Measurements from ENCODE around the gene CAPN10. TPM values are rescaled to one million over a fixed set of nuclear protein-coding genes. Genes with fewer than 3 reads are reported as not detected.

The CAPN10 gene
- polyA plus RNA-seq, 1 donor (not counting 4 experiments of a cell fraction or from before 2014, with no cell fraction given) = 7.1 TPM

DNA sequence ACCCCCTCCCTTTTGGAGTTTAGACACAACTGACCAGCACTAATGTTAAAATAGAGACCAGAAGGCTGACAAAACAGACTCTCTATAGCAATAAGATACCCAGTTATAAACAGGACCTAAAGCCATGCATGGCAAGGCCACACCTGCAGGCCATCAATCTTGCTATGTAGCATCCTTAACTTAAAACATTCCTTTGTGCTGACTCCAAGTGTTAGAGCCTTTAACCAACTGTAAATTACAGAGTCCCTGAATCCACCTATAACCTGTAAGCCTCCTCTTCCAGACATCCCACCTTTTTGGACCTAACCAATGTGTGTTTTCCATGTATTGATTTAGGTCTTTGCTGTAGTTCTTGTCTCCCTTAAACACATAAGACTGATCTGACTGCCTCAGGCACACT is 46.6 kb upstream of the CAPN10 start:
- Histone ChIP-seq H3K4me3 (ENCODE audit: control insufficient read depth in 2 of 3, extremely low read depth in 1 of 3, insufficient read depth in 2 of 3, low read depth in 1 of 3, low read length in 3 of 3) (no peak overlapping the region), H3K27me3 (ENCODE audit: control insufficient read depth, extremely low read depth, insufficient read depth, low read length) (no peaks in the 10 kb centered on the region), H3K4me2 (ENCODE audit: control insufficient read depth, extremely low read depth, insufficient read depth, low read depth, low read length) (no peak overlapping the region), H3K79me2 (ENCODE audit: control insufficient read depth, insufficient read depth, low read length) (no peaks in the 10 kb centered on the region), H3K9me3 (ENCODE audit: control insufficient read depth, low read depth, low read length) (no peaks in the 10 kb centered on the region), H4K20me1 (ENCODE audit: control insufficient read depth, extremely low read depth, insufficient read depth, low read length) (no peaks in the 10 kb centered on the region), H3K27ac (ENCODE audit: control insufficient read depth, insufficient read depth, low read length) (no peak overlapping the region), H3K9ac (ENCODE audit: control insufficient read depth, extremely low read depth, insufficient read depth, low read length) (no peak overlapping the region), H3K9me1 (ENCODE audit: control insufficient read depth, extremely low read depth, insufficient read depth, low read length) (no peaks in the 10 kb centered on the region), H3K4me1 (ENCODE audit: control insufficient read depth, extremely low read depth, insufficient read depth, low read length) (no peaks in the 10 kb centered on the region), H2AFZ (ENCODE audit: control insufficient read depth, low read length) (no peak overlapping the region), H3K36me3 (ENCODE audit: control insufficient read depth in 2 of 2, extremely low read depth in 1 of 2, insufficient read depth in 2 of 2, low read length in 2 of 2) (peaks cover 0 to 3% of the 10 kb centered on the region in 2 experiments)
- dilution Hi-C loops (cut with MboI; ENCODE audit: extremely low pct_ligation_motif_present, low sequenced_read_pairs) = no loop called here
- no peak for TF ChIP-seq EZH2 (IDR thresholded peaks at IDR 0.05; ENCODE audit: low read length)
- TF ChIP-seq, protein P1, sequence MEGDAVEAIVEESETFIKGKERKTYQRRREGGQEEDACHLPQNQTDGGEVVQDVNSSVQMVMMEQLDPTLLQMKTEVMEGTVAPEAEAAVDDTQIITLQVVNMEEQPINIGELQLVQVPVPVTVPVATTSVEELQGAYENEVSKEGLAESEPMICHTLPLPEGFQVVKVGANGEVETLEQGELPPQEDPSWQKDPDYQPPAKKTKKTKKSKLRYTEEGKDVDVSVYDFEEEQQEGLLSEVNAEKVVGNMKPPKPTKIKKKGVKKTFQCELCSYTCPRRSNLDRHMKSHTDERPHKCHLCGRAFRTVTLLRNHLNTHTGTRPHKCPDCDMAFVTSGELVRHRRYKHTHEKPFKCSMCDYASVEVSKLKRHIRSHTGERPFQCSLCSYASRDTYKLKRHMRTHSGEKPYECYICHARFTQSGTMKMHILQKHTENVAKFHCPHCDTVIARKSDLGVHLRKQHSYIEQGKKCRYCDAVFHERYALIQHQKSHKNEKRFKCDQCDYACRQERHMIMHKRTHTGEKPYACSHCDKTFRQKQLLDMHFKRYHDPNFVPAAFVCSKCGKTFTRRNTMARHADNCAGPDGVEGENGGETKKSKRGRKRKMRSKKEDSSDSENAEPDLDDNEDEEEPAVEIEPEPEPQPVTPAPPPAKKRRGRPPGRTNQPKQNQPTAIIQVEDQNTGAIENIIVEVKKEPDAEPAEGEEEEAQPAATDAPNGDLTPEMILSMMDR (optimal IDR thresholded peaks at IDR 0.05 in 1 of 3, IDR thresholded peaks at IDR 0.05 in 1 of 3, conservative IDR thresholded peaks at IDR 0.05 in 1 of 3; ENCODE audit: extremely low read depth in 1 of 3, insufficient read depth in 2 of 3, low read length in 3 of 3) = no peak
- FAIRE-seq (no peak), DNase-seq (ENCODE audit: low read depth, low spot score) (no peak)

GRCh38 chr2:240551288-240551687 is 35.2 kb upstream of the CAPN10 start:
- H2AFZ ChIP-seq (ENCODE audit: control insufficient read depth, low read length) = no peak overlapping the region
- dilution Hi-C loops (cut with MboI; ENCODE audit: extremely low pct_ligation_motif_present, low sequenced_read_pairs) = no loop called here
- H3K4me3 ChIP-seq (ENCODE audit: control insufficient read depth in 2 of 3, extremely low read depth in 1 of 3, insufficient read depth in 2 of 3, low read depth in 1 of 3, low read length in 3 of 3) = no peak overlapping the region
- no peaks in the 10 kb centered on the region for H3K9me1 ChIP-seq (ENCODE audit: control insufficient read depth, extremely low read depth, insufficient read depth, low read length)
- H3K36me3 ChIP-seq (ENCODE audit: control insufficient read depth in 2 of 2, extremely low read depth in 1 of 2, insufficient read depth in 2 of 2, low read length in 2 of 2) = peaks cover 5 to 7% of the 10 kb centered on the region in 2 experiments
- no peak for DNase-seq (ENCODE audit: low read depth, low spot score)
- H3K4me1 ChIP-seq (ENCODE audit: control insufficient read depth, extremely low read depth, insufficient read depth, low read length) = no peaks in the 10 kb centered on the region
- H3K27ac ChIP-seq (ENCODE audit: control insufficient read depth, insufficient read depth, low read length) = no peak overlapping the region
- no peaks in the 10 kb centered on the region for H3K9me3 ChIP-seq (ENCODE audit: control insufficient read depth, low read depth, low read length)
- no peaks in the 10 kb centered on the region for H4K20me1 ChIP-seq (ENCODE audit: control insufficient read depth, extremely low read depth, insufficient read depth, low read length)
- TF ChIP-seq, protein P1 (optimal IDR thresholded peaks at IDR 0.05 in 1 of 3, IDR thresholded peaks at IDR 0.05 in 1 of 3, conservative IDR thresholded peaks at IDR 0.05 in 1 of 3; ENCODE audit: extremely low read depth in 1 of 3, insufficient read depth in 2 of 3, low read length in 3 of 3) = no peak
- no peak for TF ChIP-seq EZH2 (IDR thresholded peaks at IDR 0.05; ENCODE audit: low read length)
- H3K27me3 ChIP-seq (ENCODE audit: control insufficient read depth, extremely low read depth, insufficient read depth, low read length) = no peaks in the 10 kb centered on the region
- H3K9ac ChIP-seq (ENCODE audit: control insufficient read depth, extremely low read depth, insufficient read depth, low read length) = no peak overlapping the region
- no peak for FAIRE-seq
- H3K79me2 ChIP-seq (ENCODE audit: control insufficient read depth, insufficient read depth, low read length) = no peaks in the 10 kb centered on the region
- H3K4me2 ChIP-seq (ENCODE audit: control insufficient read depth, extremely low read depth, insufficient read depth, low read depth, low read length) = no peak overlapping the region

Data from keratinocyte (primary cell).